SK-N-MC (cell line): ENCODE data around the gene RIC8B.

ENCODE experiments used
- FOXP2 ChIP-seq: optimal IDR thresholded peaks from 2 replicates; pipeline ENCODE3; 2011; ENCODE audit warnings: mild to moderate bottlenecking, moderate library complexity; ENCODE audit not compliant: insufficient read depth; ENCODE audit errors: extremely low read length, control extremely low read depth
- POLR2AphosphoS5 ChIP-seq: IDR thresholded peaks from 2 replicates; pipeline ENCODE4 v1.6.1; 2012; ENCODE audit warnings: mild to moderate bottlenecking, low read depth, low read length, borderline replicate concordance

- TF ChIP-seq POLR2AphosphoS5 (no peak), FOXP2 (no peak)
Observed at GRCh38 chr12:106888348-106888970, 114.0 kb downstream of the RIC8B start.
